ENCODE measurements around the gene SNRPE.
"Not testable (repeated sequence)": the region's sequence is repeated elsewhere in the genome, so short reads cannot be mapped to it uniquely, and the experiment has no call there.

Gene SNRPE

DNA sequence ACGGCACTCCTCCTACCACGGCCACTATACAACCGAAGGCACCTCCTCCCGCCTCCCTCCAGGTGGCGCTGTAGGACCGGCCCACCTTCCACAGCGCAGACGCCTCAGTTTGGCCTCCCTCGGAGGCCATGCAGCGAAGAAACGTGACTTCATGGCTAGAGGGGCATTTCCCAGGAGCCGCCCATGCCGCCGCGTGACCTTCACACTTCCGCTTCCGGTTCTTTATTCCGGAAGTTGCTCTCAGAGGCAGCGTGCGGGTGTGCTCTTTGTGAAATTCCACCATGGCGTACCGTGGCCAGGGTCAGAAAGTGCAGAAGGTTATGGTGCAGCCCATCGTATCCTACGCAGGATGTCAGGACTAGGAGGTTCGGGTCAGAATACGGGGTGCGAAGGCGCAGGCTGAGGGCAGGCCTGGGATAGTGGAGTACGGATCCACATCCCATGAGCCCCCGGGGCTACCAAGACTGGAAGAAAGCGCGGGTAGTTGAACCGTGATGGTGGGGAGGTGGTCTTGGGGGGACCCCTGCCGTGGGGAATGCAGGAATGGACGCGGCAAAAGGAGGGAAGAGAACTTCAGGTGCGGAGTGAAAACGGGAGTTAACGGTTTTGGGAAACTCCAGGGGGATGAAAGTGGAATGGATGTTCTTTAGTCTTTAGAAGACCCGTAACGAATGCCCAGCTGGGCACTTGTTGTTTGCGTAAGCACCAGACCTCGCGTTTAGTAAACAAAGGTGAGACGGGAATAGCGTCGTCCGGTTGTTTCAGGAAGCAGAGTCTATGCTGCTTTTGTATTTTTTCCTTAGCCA lies at the start of gene SNRPE:
TSS of gene SNRPE (plus strand) at position 221 of the 806 bp plus-strand sequence. CDS start at position 282, 61 bp downstream.
- DNase-seq = peak; percentile 92

DNA sequence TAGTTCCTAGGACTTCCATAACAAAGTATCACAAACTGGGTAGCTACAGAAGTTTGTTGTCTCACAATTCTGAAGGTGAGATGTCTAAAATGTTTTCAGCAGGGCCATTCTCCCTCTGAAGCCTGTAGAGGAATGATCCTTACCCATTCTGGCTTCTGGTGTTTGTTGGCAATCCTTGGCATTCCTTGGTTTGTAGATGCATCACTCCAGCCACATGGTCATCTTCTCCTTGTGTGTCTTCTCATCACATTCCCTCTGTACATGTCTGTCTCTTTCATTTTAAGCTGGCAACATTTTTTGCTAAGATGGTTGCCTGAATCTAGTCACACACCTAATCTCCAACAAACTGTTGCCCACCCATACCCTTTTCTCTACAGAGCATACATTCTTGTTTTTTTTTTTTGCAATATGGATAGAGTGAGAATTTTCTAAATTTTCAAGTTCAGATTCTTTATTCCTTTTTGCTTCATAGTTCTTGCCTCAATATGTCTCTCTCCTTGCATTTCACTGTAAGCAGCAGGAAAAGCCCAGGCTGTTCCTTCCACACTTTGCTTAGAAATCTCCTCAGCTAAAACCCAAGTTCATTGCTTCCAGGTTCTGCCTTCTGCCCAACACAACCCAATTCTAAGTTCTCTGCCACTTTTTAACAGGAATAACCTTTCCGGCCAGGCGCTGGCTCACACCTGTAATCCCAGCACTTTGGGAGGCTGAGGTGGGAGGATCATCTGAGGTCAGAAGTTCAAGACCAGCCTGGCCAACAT lies 47.6 kb upstream of the SNRPE start:
- no peak for DNase-seq

DNA sequence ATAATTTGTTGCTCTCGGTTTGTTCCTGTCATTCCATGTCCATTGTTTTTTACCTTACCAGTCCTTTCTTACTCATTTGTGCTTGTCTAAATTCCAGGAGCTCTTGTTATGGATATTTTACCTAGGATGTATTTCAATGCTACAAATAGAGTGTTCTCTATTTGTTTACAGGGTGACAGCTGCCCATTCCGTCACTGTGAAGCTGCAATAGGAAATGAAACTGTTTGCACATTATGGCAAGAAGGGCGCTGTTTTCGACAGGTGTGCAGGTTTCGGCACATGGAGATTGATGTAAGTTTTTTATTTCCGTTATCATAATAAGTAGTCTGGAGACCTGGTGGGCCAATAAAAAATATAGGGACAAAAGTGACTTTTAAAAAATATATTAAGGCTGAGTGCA lies 43.0 kb upstream of the SNRPE start:
- no peak for DNase-seq

DNA sequence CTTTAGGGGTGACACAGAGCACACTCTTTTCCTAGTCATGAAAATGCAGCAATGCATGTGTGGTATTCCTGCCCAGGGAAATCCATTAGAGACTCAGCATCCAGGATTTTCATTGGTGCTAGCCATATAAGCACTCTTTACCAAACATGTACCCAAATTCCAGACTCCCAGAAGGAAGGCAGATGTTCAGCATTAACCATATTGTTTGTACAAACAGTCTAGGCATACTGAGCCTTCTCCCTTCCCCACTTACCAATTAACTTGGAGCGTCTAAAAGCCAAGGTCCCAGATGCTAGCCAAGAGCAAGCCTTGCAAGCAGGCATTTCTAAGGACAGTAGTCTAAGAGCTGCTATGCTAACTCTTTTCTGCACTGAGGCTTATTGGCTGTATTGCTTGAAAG lies 38.1 kb upstream of the SNRPE start:
- DNase-seq = no peak

DNA sequence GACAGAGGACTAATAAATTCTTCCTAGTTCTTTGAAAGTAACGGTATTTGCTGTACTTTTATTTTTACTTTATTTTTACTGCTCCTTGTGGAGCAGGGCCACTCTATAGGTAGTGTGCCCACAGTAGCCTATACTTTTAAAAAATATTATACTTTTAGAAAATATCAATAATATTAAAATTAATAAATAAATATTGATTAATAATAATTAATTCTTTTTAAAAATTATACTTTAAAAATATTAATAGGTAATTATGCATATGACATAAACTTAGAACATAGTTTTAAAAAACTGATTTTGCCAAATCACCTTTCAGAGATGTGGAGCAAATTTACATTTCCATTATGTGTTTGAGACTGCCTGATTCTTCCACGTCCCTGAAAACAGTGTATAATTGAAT lies 35.2 kb upstream of the SNRPE start:
- DNase-seq = no peak

DNA sequence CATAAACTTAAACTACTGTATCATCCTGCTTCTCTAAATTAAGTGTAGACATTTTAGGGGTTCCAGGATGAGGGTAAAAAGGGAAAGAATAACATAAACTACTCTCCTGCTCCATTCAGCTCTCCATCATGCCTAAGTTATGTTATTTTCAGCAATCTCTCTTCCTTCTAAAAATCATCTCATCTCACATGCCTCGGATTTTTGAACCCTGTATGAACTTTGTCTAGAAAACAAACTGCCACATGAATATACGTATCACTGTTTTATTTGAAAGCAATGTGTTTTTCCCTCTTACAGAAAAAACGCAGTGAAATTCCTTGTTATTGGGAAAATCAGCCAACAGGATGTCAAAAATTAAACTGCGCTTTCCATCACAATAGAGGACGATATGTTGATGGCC lies 33.4 kb upstream of the SNRPE start:
- no peak for DNase-seq

DNA sequence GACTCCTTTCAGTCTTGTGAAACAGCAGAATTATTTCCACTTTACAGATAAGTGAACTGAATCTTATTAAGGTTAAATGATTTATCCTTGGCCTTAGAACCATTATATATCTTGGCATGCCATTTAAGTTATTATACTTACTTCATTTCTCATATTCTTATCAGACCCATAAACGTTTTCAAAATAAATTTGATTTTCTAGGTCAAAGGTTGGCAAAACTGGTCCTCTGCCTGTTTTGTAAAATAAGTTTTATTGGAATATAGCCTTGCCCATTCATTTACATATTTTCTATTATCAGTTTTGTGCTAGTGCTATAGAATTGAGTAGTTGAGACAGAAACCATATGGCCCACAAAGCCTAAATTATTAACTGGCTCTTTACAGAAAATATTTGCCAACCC lies 32.9 kb upstream of the SNRPE start:
- DNase-seq = no peak

DNA sequence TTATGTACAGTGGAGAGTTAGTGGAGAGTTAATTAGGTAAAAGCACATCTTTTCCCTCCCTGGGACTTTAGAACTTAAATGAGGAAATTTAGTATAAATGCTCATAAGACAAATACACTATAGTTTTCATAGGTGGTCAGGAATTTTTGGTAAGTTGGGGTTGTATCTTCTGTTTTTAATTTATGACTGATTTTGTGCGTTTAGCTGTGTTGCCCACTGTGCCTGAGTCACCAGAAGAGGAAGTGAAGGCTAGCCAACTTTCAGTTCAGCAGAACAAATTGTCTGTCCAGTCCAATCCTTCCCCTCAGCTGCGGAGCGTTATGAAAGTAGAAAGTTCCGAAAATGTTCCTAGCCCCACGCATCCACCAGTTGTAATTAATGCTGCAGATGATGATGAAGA lies 32.2 kb upstream of the SNRPE start:
- not testable (repeated sequence) for DNase-seq

DNA sequence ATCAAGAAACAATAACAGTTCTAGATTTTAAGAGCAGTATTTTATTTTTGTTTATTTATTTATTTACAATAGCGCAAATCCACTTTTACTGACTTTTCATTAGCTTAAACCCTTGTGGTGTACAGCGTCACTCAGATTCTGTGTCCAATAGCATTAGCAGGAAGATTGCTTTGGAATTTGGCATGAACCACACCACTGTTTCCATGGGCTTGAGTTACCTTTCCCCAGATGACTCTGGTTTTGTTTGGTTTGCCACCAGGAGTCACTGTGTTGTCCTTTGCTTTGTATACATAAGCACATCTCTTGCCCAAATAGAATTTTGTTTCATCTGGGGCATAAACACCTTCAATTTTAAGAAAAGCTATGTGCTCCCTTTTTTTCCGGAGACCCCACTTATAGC lies 25.9 kb upstream of the SNRPE start:
- DNase-seq = no peak

DNA sequence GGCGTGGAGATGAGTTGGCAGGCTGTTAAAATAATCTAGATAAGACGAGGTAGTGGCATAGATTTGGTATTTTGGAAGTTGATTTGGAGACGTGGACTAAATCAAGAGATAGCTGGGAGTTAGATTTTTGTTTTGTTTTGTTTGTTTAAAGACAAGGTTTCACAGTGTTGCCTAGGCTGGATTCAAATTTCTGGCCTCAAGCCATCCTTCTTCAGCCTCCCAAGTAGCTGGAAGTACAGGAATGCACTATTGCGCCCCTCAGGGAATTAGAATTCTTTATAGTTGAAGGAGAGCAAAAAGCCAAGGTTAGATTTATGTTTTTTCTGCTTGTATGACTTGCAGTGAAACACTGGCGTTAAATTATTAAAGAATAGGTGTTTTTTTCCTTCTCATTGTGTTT lies 22.3 kb upstream of the SNRPE start:
- DNase-seq = no peak

DNA sequence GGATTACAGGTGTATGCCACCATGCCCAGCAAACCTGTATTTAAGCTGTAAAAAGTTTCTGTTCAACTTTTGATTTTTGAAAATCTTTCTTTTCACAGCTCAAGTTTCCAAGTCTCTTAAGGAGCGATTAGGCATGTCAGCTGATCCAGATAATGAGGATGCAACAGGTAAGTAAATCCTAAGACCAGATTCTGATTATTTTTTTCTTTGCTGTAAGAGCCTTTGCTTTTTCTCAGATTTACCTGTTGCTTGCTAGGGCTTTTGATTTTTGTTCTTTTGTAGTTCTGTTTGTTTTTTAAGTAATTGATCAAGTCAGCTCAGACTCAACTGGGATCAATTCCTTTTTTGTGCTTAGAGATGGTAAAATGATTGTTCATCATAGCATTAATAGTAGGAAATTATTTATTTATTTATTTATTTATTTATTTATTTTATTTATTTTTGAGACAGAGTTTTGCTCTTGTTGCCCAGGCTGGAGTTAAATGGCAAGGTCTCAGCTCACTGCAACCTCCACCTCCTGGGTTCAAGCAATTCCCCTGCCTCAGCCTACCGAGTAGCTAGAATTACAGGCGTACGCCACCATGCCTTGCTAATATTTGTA lies 21.1 kb upstream of the SNRPE start:
- DNase-seq = no peak

DNA sequence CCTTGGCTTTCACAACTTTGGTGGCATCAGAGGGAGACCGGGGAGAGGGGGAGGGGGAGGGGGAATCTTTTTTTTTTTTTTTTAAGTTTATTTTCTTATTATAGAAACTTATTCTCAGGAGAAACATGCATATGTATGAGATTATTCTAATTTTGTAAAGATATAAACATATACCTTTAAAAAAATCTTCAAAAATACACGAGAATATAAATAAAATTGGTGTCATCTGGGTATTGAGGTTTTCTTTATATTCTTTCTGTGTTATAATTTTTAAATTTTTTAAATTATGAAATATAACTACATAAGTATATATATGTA lies 18.9 kb upstream of the SNRPE start:
- no peak for DNase-seq

DNA sequence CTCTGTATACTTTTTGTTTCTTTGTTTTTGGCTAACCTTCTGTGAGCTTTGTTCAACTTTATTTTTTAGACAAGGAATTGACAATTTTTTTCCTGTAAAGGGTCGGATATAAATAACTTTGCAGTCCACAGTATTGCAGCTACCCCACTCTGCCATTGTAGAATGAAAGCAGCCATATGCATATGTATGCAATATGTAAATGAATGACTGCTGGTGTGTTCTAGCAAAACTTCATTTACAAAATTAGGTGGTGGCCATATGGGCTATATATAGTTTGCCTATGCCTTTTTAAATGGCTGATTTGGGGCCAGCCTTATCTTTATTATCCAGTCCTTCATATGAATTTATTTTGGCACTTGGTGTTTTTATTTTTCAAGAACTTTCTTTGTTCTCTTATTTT lies 18.0 kb upstream of the SNRPE start:
- no peak for DNase-seq

DNA sequence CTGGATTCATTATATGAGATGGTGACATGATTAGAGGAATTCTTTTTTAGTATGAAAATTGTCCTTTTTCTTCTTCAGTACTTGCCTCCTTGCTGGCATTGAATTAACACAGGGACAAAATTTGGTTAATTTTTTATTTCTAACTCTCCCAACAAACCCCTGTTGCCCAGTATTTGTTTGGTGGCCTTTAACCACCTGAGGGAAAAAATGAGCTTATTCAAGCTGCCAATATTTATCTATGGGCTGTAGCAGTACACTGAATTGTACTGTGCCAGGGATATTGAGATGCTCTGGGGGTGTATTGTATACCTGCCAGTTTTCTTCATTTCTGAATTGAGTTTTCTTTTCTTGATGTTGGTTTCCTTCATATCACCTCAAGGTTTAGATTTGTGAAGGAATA lies 8.3 kb upstream of the SNRPE start:
- not testable (repeated sequence) for DNase-seq

DNA sequence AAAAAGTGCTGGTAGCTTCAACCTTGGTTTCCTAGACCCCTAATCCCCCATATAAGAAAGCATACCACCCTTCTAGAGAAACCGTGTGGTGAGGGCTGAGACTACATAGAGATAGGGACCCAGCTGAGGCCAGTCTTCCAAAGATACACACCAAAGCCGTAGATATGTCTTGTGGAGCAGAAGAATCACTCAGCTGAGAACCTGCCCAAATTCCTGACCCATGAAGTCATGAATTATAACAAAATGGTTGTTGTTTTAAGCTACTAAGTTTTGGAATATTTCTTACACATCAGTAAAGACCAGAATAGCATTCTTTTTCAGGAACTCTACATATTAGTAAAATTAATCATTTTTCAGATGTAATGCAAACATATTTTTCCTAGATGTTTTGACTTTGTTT lies 3.3 kb upstream of the SNRPE start:
- DNase-seq = no peak

DNA sequence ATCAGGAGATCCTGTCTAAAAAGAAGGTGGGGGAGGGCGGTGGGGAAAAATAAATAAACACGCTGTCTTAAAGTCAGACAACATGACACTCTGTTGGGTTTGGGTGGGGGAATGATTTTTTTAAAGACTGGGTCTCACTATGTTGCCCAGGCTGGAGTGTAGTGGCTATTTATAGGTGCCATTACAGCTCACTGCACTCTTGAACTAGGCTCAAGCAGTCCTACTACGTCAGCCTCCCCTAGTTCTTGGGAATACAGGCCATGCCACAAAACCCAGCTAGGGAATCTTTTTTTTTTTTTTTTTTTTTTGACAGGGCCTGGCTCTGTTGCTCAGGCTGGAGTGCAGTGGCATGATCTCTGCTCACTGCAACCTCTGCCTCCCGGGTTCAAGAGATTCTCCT lies 2.4 kb upstream of the SNRPE start:
- no peak for DNase-seq

DNA sequence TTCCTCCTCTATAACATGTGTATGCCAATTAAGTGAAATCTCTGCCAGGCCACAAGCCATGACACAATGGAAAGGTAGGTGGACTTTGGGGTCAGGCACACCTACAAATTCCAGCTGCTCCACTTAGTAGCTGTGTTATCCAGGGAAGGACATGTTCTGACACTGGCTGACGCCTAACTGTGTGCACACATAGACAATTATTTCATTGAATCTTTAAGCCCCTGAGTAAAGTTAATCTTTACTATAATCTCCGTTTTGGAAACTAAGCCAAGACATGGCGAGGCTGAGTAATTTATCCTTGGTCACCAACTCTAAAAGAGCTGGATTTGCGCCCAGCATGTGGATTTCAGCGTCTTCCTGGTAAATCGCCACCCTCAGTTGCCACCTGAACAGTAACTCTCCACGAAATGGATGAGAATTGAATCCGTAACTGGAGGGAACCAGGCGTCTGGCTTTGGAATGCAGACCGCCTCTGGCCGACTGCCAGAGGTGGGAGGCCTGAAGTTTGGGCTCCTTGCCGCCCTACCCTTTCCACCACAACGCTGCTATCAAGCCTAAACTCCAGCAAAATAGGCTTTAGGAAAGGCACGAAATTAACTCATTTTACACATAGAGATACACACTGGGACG lies 888 bp upstream of the SNRPE start:
- no peak for DNase-seq

DNA sequence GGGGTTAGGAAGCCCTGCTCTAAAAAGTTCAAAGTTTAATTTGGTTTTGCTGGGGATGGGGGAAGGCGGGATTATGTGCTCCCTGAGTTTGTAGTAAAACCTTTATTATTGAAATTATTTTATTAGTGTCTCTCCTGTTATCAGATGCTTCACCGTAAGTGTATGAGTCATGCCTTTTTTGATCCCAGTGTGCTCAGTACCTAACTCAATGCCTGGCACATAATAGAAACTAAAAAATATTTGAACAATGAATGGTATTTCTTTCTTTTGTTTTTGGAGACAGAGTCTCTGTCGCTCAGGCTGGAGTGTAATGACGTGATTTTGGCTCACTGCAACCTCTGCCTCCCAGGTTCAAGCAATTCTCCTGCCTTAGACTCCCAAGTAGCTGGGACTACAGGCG lies 6.4 kb downstream of the SNRPE start:
- DNase-seq = no peak

DNA sequence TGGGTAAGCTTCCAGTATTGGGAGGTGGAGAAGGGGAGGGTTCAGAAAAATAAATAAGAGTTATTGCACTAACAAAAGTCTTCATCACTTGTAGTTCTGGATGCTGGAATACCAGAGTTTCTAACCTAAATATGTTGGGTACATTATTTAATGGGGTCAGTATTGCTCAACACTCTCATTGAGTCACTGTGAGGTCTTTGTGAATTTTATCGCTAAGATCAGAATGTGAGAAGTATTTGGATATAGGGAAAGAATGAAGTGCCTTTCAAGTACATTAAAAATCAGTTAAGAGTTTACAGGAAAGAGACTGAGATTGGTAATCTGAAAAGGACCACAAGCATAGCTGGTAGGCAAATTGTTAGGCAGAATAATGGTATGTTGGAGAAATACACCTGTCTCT lies 8.8 kb downstream of the SNRPE start:
- DNase-seq = no peak

DNA sequence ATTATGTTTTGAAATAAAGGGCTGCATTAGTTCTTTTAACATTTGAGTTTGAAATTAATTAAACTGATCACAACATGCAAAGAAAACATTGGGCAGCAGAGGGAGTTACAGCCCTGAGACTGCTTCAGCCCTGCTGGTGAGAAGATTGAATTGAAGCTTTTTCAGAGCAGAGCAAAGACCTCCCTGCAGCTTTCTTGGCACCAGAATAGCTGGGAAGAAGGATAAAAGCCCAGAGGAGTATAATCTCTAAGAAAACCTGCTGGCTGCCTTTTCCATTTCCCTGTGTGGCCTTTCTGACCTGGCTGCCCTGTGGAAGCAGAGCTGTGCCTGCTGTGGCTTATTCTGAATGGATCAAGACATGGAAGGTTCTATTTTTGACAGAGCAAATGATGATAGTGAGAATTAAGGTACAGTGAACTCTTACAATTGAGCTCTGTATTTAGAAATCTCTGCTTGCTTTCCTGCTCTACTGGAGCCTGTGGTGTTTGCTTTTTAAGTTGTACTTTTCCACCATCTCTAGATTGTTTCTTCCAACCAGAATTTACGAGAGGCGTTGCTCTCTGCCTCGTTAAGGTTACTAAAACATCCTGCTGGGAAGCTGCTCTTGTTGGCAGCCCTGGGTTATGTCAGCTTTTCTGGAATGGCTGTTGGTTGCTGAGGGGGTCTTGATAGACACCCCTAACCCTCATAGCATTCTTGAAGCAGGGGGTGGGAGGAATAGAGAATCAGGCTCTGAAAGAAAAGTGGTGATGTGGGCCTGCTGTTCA lies 9.9 kb downstream of the SNRPE start:
- DNase-seq = no peak

DNA sequence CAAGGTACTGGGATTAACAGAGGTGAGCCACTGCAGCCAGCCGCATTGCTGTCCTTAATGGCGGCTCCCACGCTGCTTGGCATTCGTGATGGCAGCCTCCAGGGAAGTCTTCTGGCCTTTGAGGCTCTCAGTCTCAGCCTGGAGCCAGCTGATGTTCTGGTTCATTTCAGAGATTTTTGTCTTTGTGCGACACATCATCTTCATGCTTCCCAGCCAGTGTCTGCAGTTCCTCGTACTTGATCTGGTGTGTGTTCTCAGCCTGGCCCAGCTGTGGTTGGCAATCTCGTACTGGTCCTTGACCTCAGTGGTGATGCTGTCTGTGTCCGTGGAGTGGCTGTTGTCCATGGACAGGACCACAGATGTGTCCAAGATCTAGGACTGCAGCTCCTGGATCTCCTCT lies 11.7 kb downstream of the SNRPE start:
- no peak for DNase-seq

DNA sequence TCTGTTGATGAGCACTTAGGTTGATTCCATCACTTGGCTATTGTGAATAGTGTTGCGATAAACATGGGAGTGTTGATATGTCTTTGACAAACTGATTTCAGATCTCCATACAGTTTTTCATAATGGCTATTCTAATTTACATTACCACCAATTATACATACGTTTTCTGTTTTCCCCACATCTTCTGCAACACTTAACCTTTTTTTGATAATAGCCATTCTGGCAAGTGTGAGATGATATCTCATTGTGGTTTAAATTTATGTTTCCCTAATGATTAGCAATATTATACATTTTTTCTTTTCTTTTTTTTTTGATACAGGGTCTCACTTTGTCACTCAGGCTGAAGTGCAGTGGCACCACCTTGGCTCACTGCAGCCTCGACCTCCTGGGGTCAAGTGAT lies 17.0 kb downstream of the SNRPE start:
- no peak for DNase-seq

DNA sequence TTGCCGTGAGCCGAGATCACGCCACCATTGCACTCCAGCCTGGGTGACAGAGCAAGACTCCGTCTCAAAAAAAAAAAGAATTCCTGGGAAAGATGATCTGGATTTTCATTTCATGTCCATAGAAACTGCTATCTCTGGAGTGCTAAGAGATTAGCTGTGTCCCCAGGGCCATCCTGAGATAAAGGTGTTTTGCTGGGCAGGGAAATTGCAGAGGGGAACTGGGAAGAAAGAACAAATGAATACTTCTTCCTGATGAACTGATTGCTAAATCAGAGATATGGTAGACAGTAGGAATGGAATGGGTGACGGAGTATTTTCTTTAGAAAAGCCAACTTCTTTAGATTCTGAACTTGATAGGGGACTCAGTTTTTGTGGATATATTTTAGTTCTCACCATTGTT lies 19.2 kb downstream of the SNRPE start:
- DNase-seq = no peak
